ENCODE data around the gene LPXN.

DNA sequence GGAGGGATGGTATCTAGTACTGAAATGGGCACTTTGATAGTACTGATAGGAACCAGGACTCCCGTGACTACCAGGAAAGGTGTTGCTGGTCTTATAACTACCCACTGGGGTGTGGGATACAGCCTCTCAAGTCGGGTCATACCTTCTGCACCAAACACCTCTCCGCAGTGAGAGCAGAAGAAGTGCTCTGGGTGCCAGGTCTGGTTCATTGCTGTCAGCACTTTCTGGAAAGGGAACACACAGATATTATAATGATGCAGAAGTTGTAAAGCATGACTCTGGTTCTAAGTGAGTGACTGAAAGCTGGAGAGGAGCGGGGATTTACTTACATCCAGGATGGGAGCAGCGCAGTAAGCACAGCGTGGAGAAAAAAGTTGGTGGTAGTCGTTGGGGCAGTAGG lies 26.0 kb downstream of the LPXN start:
- TF ChIP-seq, protein P1, sequence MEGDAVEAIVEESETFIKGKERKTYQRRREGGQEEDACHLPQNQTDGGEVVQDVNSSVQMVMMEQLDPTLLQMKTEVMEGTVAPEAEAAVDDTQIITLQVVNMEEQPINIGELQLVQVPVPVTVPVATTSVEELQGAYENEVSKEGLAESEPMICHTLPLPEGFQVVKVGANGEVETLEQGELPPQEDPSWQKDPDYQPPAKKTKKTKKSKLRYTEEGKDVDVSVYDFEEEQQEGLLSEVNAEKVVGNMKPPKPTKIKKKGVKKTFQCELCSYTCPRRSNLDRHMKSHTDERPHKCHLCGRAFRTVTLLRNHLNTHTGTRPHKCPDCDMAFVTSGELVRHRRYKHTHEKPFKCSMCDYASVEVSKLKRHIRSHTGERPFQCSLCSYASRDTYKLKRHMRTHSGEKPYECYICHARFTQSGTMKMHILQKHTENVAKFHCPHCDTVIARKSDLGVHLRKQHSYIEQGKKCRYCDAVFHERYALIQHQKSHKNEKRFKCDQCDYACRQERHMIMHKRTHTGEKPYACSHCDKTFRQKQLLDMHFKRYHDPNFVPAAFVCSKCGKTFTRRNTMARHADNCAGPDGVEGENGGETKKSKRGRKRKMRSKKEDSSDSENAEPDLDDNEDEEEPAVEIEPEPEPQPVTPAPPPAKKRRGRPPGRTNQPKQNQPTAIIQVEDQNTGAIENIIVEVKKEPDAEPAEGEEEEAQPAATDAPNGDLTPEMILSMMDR (IDR thresholded peaks at IDR 0.05), result no peak
- TF ChIP-seq, protein P2, sequence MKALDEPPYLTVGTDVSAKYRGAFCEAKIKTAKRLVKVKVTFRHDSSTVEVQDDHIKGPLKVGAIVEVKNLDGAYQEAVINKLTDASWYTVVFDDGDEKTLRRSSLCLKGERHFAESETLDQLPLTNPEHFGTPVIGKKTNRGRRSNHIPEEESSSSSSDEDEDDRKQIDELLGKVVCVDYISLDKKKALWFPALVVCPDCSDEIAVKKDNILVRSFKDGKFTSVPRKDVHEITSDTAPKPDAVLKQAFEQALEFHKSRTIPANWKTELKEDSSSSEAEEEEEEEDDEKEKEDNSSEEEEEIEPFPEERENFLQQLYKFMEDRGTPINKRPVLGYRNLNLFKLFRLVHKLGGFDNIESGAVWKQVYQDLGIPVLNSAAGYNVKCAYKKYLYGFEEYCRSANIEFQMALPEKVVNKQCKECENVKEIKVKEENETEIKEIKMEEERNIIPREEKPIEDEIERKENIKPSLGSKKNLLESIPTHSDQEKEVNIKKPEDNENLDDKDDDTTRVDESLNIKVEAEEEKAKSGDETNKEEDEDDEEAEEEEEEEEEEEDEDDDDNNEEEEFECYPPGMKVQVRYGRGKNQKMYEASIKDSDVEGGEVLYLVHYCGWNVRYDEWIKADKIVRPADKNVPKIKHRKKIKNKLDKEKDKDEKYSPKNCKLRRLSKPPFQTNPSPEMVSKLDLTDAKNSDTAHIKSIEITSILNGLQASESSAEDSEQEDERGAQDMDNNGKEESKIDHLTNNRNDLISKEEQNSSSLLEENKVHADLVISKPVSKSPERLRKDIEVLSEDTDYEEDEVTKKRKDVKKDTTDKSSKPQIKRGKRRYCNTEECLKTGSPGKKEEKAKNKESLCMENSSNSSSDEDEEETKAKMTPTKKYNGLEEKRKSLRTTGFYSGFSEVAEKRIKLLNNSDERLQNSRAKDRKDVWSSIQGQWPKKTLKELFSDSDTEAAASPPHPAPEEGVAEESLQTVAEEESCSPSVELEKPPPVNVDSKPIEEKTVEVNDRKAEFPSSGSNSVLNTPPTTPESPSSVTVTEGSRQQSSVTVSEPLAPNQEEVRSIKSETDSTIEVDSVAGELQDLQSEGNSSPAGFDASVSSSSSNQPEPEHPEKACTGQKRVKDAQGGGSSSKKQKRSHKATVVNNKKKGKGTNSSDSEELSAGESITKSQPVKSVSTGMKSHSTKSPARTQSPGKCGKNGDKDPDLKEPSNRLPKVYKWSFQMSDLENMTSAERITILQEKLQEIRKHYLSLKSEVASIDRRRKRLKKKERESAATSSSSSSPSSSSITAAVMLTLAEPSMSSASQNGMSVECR (CRISPR knock-in tag; IDR thresholded peaks at IDR 0.05; ENCODE audit: borderline replicate concordance), result no peak
- TF ChIP-seq ZNF423 (CRISPR knock-in tag; IDR thresholded peaks at IDR 0.05) (no peak), CREB1 (CRISPR knock-in tag; IDR thresholded peaks at IDR 0.05) (no peak), ATF1 (CRISPR knock-in tag; IDR thresholded peaks at IDR 0.05) (no peak), ZNF138 (CRISPR knock-in tag; conservative IDR thresholded peaks at IDR 0.05) (no peak), CREM (CRISPR knock-in tag; IDR thresholded peaks at IDR 0.05) (no peak)
- TF ChIP-seq, protein P3, sequence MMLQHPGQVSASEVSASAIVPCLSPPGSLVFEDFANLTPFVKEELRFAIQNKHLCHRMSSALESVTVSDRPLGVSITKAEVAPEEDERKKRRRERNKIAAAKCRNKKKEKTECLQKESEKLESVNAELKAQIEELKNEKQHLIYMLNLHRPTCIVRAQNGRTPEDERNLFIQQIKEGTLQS (CRISPR knock-in tag; conservative IDR thresholded peaks at IDR 0.05), result no peak
- TF ChIP-seq, protein P4, sequence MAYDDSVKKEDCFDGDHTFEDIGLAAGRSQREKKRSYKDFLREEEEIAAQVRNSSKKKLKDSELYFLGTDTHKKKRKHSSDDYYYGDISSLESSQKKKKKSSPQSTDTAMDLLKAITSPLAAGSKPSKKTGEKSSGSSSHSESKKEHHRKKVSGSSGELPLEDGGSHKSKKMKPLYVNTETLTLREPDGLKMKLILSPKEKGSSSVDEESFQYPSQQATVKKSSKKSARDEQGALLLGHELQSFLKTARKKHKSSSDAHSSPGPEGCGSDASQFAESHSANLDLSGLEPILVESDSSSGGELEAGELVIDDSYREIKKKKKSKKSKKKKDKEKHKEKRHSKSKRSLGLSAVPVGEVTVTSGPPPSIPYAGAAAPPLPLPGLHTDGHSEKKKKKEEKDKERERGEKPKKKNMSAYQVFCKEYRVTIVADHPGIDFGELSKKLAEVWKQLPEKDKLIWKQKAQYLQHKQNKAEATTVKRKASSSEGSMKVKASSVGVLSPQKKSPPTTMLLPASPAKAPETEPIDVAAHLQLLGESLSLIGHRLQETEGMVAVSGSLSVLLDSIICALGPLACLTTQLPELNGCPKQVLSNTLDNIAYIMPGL (CRISPR knock-in tag; IDR thresholded peaks at IDR 0.05), result no peak
- TF ChIP-seq, protein P5, sequence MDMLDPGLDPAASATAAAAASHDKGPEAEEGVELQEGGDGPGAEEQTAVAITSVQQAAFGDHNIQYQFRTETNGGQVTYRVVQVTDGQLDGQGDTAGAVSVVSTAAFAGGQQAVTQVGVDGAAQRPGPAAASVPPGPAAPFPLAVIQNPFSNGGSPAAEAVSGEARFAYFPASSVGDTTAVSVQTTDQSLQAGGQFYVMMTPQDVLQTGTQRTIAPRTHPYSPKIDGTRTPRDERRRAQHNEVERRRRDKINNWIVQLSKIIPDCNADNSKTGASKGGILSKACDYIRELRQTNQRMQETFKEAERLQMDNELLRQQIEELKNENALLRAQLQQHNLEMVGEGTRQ (CRISPR knock-in tag; IDR thresholded peaks at IDR 0.05), result no peak
